K562 (cell line): ENCODE results near the gene TRIOBP. TPM values are rescaled to one million over a fixed set of nuclear protein-coding genes. Genes with fewer than 3 reads are reported as not detected.
A peak's percentile ranks its signal among the peaks of the same experiment; 100 is the strongest.

ENCODE experiments used
- ATAC-seq: fragments of 200-7000 bp; cut with Tn5 transposase; 3 replicates; pipeline ENCODE4 v1.9.1; 2020; ENCODE audit warnings: moderate library complexity
- BruUV-seq: library from RNA; stranded (reverse); fragments of 400-500 nt; replicated peaks from 2 replicates; lab custom pipeline; 2021; lab: Mats Ljungman, UMichigan
- CTCF ChIA-PET: fragments of 300-600 bp; formaldehyde crosslinking; extraction: SDS; loops from one replicate; lab custom pipeline; 2021; ENCODE audit warnings: low intra/inter-chr PET ratio; lab: Yijun Ruan, JAX
- POLR2A ChIA-PET: fragments of 300-600, 350-650 bp; sonication (Branson Sonifier 250); formaldehyde crosslinking; extraction: SDS; loops from one replicate; lab custom pipeline; 2021; ENCODE audit warnings: antibody characterized with exemption, inconsistent platforms; lab: Yijun Ruan, JAX
- DNase-seq, 4 experiments: peaks; one replicate each; pipeline versions ENCODE4 v3.0.0 to v3.0.0-alpha.2; 2011 to 2018; ENCODE audit warnings: low spot score in 3 of 4, mixed read lengths in 3 of 4; ENCODE audit errors: extremely low read depth in 1 of 4
- FAIRE-seq: peaks from 2 replicates; lab custom pipeline; 2011; peaks lifted over from hg19 to GRCh38; lab: Jason Lieb, UNC
- H2AFZ ChIP-seq: 2 replicates; pipeline ENCODE4 v1.6.0; 2011; ENCODE audit warnings: low read depth, low read length, control low read depth, inconsistent platforms
- H3K27ac ChIP-seq: fragments of 200-600 bp; 3 replicates; pipeline ENCODE4 v1.8.0; 2011; ENCODE audit warnings: low read depth, mild to moderate bottlenecking, control low read depth, inconsistent platforms, low read length, moderate library complexity, mixed read lengths; ENCODE audit errors: extremely low read depth
- H3K27me3 ChIP-seq, 2 experiments: fragments of 300-600 bp in 1 of 2; 2 replicates in 1 of 2; 3 replicates in 1 of 2; pipeline versions ENCODE4 v1.6.0 to v1.8.0; 2011; ENCODE audit warnings: inconsistent platforms in 2 of 2, low read length in 2 of 2, mild to moderate bottlenecking in 1 of 2, mixed read lengths in 1 of 2, moderate library complexity in 1 of 2; ENCODE audit not compliant: control insufficient read depth in 2 of 2, insufficient read depth in 2 of 2
- H3K36me3 ChIP-seq: fragments of 300-600 bp; 3 replicates; pipeline ENCODE4 v1.8.0; 2011; ENCODE audit warnings: mild to moderate bottlenecking, low read length, inconsistent platforms; ENCODE audit not compliant: control insufficient read depth, insufficient read depth
- H3K4me1 ChIP-seq, 2 experiments: fragments of 200-600 bp in 1 of 2; replicated peaks in 1 of 2; 2 replicates in 1 of 2; 3 replicates in 1 of 2; pipeline versions ENCODE4 v1.5.1 to v1.8.0; 2011; ENCODE audit warnings: inconsistent platforms in 2 of 2, low read length in 2 of 2, mild to moderate bottlenecking in 1 of 2, mixed read lengths in 1 of 2, moderate library complexity in 1 of 2; ENCODE audit not compliant: control insufficient read depth in 2 of 2, insufficient read depth in 2 of 2
- H3K4me2 ChIP-seq: 2 replicates; pipeline ENCODE4 v1.6.1; 2011; ENCODE audit warnings: low read length, control low read depth, inconsistent platforms, mixed read lengths; ENCODE audit not compliant: insufficient read depth
- H3K4me3 ChIP-seq: fragments of 200-600 bp; sonication (generic), shearing (Covaris generic); 2 replicates; pipeline ENCODE4 v1.5.1; 2016; ENCODE audit warnings: control low read depth, inconsistent platforms
- H3K79me2 ChIP-seq: fragments of 200-600 bp; 3 replicates; pipeline ENCODE4 v1.8.0; 2011; ENCODE audit warnings: low read length, inconsistent platforms; ENCODE audit not compliant: control insufficient read depth, insufficient read depth
- H3K9ac ChIP-seq, 2 experiments: 2 replicates each; pipeline versions ENCODE4 v1.6.0 to v1.6.1; 2011; ENCODE audit warnings: low read depth in 2 of 2, low read length in 2 of 2, control low read depth in 1 of 2, inconsistent platforms in 1 of 2, mild to moderate bottlenecking in 1 of 2, mixed read lengths in 1 of 2; ENCODE audit not compliant: insufficient read depth in 1 of 2
- H3K9me1 ChIP-seq: one replicate; pipeline ENCODE4 v1.6.0; 2011; ENCODE audit warnings: inconsistent platforms, mild to moderate bottlenecking, low read length, moderate library complexity; ENCODE audit not compliant: control insufficient read depth, insufficient read depth
- H3K9me3 ChIP-seq: replicated peaks from 2 replicates; pipeline ENCODE4 v1.5.1; 2011; ENCODE audit warnings: low read depth, low read length, inconsistent platforms; ENCODE audit not compliant: control insufficient read depth, insufficient read depth
- H4K20me1 ChIP-seq: replicated peaks from 2 replicates; pipeline ENCODE4 v1.6.1; 2011; ENCODE audit warnings: low read length, inconsistent platforms, mixed read lengths; ENCODE audit not compliant: control insufficient read depth, insufficient read depth
- BCOR ChIP-seq: fragments of 450-650 bp; IDR thresholded peaks from 2 replicates; pipeline ENCODE4 v1.6.1; 2016
- EGR1 ChIP-seq: fragments of 450-650 bp; conservative IDR thresholded peaks from 2 replicates; pipeline ENCODE4 v1.6.1; 2017; ENCODE audit warnings: mild to moderate bottlenecking
- MYBL2 ChIP-seq, 2 experiments: fragments of 450-650 bp in 1 of 2; sonication (generic) in 1 of 2; formaldehyde crosslinking in 1 of 2; IDR thresholded peaks; 2 replicates each; pipeline versions ENCODE4 v1.6.1 to v1.8.1; 2017 to 2022; ENCODE audit warnings: borderline replicate concordance in 1 of 2, inconsistent platforms in 1 of 2, low read depth in 1 of 2, mild to moderate bottlenecking in 1 of 2, missing genetic modification reagents in 1 of 2, moderate library complexity in 1 of 2
- NR3C1 ChIP-seq: sonication (generic); formaldehyde crosslinking; IDR thresholded peaks from 2 replicates; pipeline ENCODE4 v1.8.1; 2022; ENCODE audit warnings: missing genetic modification reagents
- RBBP5 ChIP-seq: fragments of 200-600 bp; sonication (generic); IDR thresholded peaks from 2 replicates; pipeline ENCODE4 v1.6.1; 2012; ENCODE audit warnings: borderline replicate concordance, mild to moderate bottlenecking, low read length, control low read depth, inconsistent platforms; ENCODE audit not compliant: insufficient read depth, poor library complexity, severe bottlenecking
- RFX1 ChIP-seq: fragments of 450-650 bp; IDR thresholded peaks from 2 replicates; pipeline ENCODE4 v1.6.1; 2016; ENCODE audit warnings: mild to moderate bottlenecking, moderate library complexity
- RNF2 ChIP-seq: sonication (generic); IDR thresholded peaks from 2 replicates; pipeline ENCODE4 v1.6.1; 2016
- TFAM ChIP-seq: fragments of 250-450 bp; sonication (Bioruptor Pico); conservative IDR thresholded peaks from 2 replicates; pipeline ENCODE4 v1.5.0; 2021; ENCODE audit warnings: mild to moderate bottlenecking, moderate library complexity
- XRCC3 ChIP-seq: fragments of 450-650 bp; IDR thresholded peaks from 2 replicates; pipeline ENCODE4 v1.6.1; 2017; ENCODE audit warnings: mild to moderate bottlenecking, moderate library complexity
- ZNF12 ChIP-seq: sonication (generic); formaldehyde crosslinking; IDR thresholded peaks from 2 replicates; pipeline ENCODE4 v1.4.0; 2020; ENCODE audit warnings: mild to moderate bottlenecking, missing genetic modification reagents
- WGBS: fragments of 100-300 bp; shearing (Covaris generic); methylation state at CpG from one replicate; pipeline ENCODE4 v1.1.6; 2016; ENCODE audit warnings: low coverage, mixed read lengths; ENCODE audit not compliant: insufficient coverage; ENCODE audit errors: missing lambda C conversion rate; 5-methylcytosine and 5-hydroxymethylcytosine counted together
- in situ Hi-C: fragments of 300-500 bp; cut with MboI; formaldehyde crosslinking; loops from 4 replicates; pipeline ENCODE4 v1.15.0; 2018; ENCODE audit warnings: inconsistent platforms, mixed read lengths
- intact Hi-C: fragments of 100-400 bp; cut with micrococcal nuclease; formaldehyde crosslinking; loops from 2 replicates; pipeline ENCODE4 v1.14.2; 2022
- polyA plus RNA-seq, 8 experiments: library from polyadenylated mRNA; depleted of rRNA in 4 of 8; stranded (reverse) in 5 of 8; unstranded in 3 of 8; fragments of >200 nt; fragmentation: Nextera tagmentation in 2 of 8; fragmentation: Illumina TruSeq in 1 of 8; extraction: Ambion mirVana in 2 of 8; extraction: Trizol in 1 of 8; gene quantifications; 2 replicates each; pipeline versions ENCODE4 v1.2.1 to v1.2.3, GENCODE V29; 2011 to 2014; ENCODE audit warnings: inconsistent platforms in 1 of 8, missing spikeins in 1 of 8
- total RNA-seq, 7 experiments: library from RNA; depleted of rRNA in 6 of 7; stranded (reverse); fragments of >200 nt in 6 of 7; fragmentation: Illumina TruSeq in 2 of 7; extraction: Trizol in 2 of 7; gene quantifications; 2 replicates each; pipeline versions ENCODE4 v1.2.1 to v1.2.3, GENCODE V29; 2011 to 2021; ENCODE audit warnings: low replicate concordance in 1 of 7
- TF ChIP-seq, protein P1 (sequence below): fragments of 150-350 bp; conservative IDR thresholded peaks from 2 replicates; pipeline ENCODE4 v1.6.1; 2014; ENCODE audit warnings: low read length
- TF ChIP-seq, protein P2 (sequence below): sonication (generic); formaldehyde crosslinking; IDR thresholded peaks from 2 replicates; pipeline ENCODE4 v1.8.1; 2023; ENCODE audit warnings: missing genetic modification reagents, mild to moderate bottlenecking, borderline replicate concordance

Gene TRIOBP
- total and polyA plus RNA-seq, 9 of the 15 experiments (the other 6 are each of a cell fraction or from before 2014, with no cell fraction given) = 0.24 to 13.8 (median 5.5) TPM

- no peak for TF ChIP-seq ZNF12
- TF ChIP-seq, all 486 proteins: peak for 34
Observed at GRCh38 chr22:37803639-37804351, 106.9 kb downstream of the TRIOBP start (continued).

GRCh38 chr22:37804352-37804880 lies 107.6 kb downstream of the TRIOBP start:
- Histone ChIP-seq H3K9ac (peak overlapping the region; percentile 79 to 80; a peak in 3 of 4 replicates), H3K9me3 (no peaks in the 10 kb centered on the region), H3K9me1 (no peaks in the 10 kb centered on the region), H3K4me2 (peak overlapping the region; percentile 73; the same call in 1 of the 2 replicates), H4K20me1 (no peaks in the 10 kb centered on the region), H2AFZ (peak overlapping the region; percentile 75), H3K79me2 (peaks cover 17% of the 10 kb centered on the region), H3K27me3 (no peaks in the 10 kb centered on the region), H3K4me3 (no peak overlapping the region), H3K4me1 (peaks cover 32 to 51% of the 10 kb centered on the region in 2 experiments), H3K27ac (peak overlapping the region; percentile 83; the same call in 2 of the 3 replicates), H3K36me3 (no peaks in the 10 kb centered on the region)
- no TSS peak for BruUV-seq
- ATAC-seq (no peak), FAIRE-seq (no peak), DNase-seq (no peak)
- 33% methylated on average over 1 of the region's 29 CpGs for WGBS
- intact Hi-C loops = no loop called here
- in situ Hi-C loops = no loop called here
- CTCF ChIA-PET = no interaction called here
- TF ChIP-seq RBBP5 = no peak
- TF ChIP-seq RFX1 = no peak
- no peak for TF ChIP-seq MYBL2 (IDR thresholded peaks at IDR 0.05; ENCODE audit: low read depth)
- no peak for TF ChIP-seq MYBL2 (CRISPR knock-in tag; IDR thresholded peaks at IDR 0.05; ENCODE audit: borderline replicate concordance)
- TF ChIP-seq XRCC3 = no peak
- TF ChIP-seq, protein P1, sequence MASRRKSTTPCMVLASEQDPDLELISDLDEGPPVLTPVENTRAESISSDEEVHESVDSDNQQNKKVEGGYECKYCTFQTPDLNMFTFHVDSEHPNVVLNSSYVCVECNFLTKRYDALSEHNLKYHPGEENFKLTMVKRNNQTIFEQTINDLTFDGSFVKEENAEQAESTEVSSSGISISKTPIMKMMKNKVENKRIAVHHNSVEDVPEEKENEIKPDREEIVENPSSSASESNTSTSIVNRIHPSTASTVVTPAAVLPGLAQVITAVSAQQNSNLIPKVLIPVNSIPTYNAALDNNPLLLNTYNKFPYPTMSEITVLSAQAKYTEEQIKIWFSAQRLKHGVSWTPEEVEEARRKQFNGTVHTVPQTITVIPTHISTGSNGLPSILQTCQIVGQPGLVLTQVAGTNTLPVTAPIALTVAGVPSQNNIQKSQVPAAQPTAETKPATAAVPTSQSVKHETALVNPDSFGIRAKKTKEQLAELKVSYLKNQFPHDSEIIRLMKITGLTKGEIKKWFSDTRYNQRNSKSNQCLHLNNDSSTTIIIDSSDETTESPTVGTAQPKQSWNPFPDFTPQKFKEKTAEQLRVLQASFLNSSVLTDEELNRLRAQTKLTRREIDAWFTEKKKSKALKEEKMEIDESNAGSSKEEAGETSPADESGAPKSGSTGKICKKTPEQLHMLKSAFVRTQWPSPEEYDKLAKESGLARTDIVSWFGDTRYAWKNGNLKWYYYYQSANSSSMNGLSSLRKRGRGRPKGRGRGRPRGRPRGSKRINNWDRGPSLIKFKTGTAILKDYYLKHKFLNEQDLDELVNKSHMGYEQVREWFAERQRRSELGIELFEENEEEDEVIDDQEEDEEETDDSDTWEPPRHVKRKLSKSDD = no peak
- TF ChIP-seq BCOR = no peak
- no peak for TF ChIP-seq EGR1
- TF ChIP-seq NR3C1 = no peak
- TF ChIP-seq, protein P2, sequence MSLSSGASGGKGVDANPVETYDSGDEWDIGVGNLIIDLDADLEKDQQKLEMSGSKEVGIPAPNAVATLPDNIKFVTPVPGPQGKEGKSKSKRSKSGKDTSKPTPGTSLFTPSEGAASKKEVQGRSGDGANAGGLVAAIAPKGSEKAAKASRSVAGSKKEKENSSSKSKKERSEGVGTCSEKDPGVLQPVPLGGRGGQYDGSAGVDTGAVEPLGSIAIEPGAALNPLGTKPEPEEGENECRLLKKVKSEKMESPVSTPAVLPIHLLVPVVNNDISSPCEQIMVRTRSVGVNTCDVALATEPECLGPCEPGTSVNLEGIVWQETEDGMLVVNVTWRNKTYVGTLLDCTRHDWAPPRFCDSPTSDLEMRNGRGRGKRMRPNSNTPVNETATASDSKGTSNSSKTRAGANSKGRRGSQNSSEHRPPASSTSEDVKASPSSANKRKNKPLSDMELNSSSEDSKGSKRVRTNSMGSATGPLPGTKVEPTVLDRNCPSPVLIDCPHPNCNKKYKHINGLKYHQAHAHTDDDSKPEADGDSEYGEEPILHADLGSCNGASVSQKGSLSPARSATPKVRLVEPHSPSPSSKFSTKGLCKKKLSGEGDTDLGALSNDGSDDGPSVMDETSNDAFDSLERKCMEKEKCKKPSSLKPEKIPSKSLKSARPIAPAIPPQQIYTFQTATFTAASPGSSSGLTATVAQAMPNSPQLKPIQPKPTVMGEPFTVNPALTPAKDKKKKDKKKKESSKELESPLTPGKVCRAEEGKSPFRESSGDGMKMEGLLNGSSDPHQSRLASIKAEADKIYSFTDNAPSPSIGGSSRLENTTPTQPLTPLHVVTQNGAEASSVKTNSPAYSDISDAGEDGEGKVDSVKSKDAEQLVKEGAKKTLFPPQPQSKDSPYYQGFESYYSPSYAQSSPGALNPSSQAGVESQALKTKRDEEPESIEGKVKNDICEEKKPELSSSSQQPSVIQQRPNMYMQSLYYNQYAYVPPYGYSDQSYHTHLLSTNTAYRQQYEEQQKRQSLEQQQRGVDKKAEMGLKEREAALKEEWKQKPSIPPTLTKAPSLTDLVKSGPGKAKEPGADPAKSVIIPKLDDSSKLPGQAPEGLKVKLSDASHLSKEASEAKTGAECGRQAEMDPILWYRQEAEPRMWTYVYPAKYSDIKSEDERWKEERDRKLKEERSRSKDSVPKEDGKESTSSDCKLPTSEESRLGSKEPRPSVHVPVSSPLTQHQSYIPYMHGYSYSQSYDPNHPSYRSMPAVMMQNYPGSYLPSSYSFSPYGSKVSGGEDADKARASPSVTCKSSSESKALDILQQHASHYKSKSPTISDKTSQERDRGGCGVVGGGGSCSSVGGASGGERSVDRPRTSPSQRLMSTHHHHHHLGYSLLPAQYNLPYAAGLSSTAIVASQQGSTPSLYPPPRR (CRISPR knock-in tag) = no peak
- no peak for TF ChIP-seq RNF2
- no peak for TF ChIP-seq TFAM (CRISPR knock-in tag)
- POLR2A ChIA-PET = interaction anchor here (0.7 kb wide), 1 partner anchor 380 kb away, joined by 3 read pairs; no protein-coding TSS in a partner anchor
